Measurements from ENCODE around the gene SHLD2.
"Not testable (repeated sequence)": the region's sequence is repeated elsewhere in the genome, so short reads cannot be mapped to it uniquely, and the experiment has no call there.

SHLD2 gene

DNA sequence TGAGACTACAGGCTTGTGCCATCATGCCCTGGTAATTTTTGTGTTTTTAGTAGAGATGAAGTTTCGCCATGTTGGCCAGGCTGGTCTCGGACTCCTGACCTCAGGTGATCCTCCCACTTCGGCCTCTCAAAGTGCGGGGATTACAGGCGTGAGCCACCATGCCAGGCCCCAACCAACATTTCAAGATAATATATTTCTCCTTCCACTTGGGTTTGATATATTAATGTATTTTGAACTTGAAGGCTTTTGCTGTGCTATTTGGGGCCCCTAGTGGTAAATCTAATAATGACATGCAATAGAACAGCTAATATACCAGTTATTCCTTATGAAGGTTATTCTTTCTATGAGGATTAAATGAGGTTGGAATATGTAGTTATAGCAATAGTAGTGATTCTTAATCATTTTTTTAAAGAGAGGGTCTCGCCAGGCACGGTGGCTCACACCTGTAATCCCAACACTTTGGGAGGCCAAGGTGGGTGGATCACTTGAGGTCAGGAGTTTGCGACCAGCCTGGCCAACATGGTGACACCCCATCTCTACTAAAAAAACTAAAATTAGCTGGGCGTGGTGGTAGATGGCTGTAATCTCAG is 54.1 kb downstream of the SHLD2 start:
- not testable (repeated sequence) for DNase-seq

DNA sequence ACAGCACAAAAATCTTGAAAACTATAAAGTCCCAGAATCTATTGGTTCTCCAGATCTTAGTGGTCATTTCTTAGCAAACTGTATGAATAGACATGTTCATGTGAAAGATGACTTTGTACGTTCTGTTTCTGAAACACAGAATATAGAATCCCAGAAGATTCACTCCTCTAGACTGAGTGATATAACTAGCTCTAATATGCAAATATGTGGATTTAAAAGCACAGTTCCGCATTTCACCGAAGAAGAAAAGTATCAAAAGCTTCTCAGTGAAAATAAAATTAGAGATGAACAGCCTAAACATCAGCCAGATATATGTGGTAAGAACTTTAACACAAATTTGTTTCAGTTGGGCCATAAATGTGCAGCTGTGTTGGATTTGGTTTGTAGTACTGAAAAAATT is 56.5 kb downstream of the SHLD2 start:
- DNase-seq, result not testable (repeated sequence)

DNA sequence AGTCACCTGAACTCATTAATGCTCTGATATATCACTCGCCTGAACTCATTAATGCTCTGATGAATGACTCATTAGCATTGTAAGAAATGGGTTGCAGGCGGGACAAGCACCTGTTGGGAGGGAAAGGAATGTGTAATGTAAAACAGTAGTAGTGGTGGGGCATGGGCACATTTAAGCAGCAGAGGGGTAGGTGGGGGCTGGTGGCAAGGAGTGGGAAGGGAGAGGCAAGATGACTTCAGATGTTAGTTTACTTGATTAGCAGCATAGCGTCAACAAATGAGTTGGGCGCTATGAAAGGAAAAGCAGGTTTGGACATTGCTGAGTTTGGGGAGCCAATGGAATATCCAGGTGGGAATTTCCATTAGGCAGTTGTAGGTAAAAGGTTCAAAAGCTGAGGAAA is 61.8 kb downstream of the SHLD2 start:
- DNase-seq, result not testable (repeated sequence)

DNA sequence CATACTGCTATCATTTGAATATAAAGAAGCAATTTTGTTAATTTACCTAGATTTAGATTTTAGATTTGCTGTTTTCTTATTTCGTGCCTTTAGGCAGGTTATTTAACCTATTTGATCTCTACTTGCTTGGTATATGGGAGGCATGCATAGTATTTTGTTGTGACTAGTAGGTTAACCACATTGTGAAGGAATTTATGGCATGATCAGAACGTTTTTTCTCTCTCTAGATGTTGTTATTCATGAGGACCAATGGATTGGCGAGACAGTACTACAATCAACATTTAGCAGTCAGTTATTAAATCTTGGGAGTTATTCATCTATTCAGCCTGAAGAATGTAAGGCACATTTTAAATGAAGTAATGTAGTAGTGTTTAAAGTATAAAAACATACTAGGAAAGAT is 62.8 kb downstream of the SHLD2 start:
- not testable (repeated sequence) for DNase-seq

DNA sequence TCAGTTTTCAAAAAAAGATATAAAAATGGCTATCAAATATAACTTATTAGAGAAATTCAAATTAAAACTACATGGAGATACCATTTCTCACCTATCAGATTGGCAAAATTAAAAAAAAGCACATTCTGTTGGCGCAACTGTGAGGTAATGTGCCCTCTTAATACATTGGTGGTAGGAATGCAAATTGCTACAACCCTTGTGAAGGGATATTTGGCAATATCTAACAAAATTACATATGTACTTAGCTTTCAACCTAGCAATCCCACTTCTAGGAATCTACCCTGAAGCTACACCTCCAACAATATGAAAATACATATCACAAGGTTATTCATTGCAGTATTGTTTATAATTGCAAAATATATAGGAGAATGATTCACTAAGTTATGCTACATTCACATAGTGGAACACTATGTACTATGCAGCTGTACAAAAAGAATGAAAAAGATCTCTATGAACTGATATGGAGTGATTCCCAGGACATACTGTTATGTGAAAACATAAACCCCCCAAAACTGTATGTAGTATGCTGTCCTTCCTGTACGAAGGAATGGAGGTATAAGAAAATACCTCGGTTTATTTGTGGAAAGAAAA is 67.8 kb downstream of the SHLD2 start:
- DNase-seq, result not testable (repeated sequence)

DNA sequence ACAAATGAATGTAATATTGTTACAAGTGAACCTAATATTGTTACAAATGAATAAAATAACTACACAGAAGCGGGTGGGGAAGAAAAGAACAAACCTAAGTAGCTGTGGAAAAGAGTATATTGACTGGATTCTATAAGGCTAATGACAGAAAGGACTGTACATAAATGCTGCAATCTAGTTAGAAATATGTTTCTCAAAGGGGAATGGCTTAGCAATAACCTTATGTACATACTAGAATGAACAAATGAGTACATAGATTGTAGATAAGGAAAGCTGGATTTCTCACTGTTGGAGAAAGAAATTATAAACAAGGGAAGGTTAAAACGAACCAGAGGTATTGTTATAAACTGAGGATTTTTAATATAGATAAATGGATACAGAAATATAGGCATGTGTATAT is 68.4 kb downstream of the SHLD2 start:
- not testable (repeated sequence) for DNase-seq

DNA sequence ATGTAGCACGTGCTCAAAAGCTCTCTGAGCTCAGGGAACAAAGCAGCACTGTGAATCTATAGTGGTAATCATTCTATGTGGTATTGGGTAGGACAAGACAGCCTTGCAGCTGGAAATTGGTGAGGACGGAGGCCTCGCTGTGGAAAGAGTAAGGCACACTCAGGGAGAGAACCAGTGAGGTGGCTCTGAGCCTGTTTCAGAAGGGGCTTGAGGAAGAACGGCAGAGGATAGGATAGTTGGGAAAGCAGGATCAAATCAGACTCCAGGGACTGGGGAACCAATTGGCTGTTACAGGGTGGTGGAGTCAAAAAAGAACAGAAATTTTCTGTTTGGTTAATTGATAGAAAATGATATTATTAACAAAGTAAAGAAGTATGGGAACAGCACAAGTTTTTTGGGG is 74.9 kb downstream of the SHLD2 start:
- DNase-seq, result not testable (repeated sequence)

DNA sequence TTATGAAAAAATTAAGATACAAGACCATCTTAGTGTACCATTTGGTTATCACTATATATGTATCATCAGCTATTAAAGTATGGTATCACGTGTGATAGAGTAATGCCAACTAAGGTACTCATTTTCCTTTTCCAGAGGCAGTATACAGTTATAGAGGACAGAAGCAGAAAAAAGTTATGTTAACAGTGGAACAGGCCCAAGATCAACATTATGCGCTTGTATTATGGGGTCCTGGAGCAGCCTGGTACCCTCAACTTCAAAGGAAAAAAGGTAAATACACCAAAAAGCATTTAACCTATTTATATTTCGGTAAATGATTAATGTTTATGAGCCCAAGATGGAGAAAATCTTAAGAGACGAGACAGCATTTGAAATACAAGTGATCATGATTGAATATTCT is 75.7 kb downstream of the SHLD2 start:
- DNase-seq, result not testable (repeated sequence)

DNA sequence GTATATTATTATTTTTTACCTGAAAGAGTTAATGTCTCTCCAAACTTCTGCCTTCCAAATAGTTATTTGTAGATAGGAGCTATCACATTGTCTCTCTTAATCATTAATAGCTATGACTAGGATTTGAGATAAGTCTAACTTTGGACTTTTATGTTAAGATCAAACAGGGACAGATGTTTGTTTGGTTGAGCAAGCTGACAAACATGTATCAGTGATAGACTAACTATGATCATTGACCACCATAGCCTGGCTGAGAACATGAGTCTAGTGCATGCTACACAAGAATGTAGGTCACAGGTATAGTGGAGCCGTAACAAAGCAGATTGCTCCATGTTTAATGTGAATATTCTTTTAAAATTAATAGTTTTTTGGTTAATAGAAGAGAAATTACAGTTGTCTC is 76.7 kb downstream of the SHLD2 start:
- not testable (repeated sequence) for DNase-seq

DNA sequence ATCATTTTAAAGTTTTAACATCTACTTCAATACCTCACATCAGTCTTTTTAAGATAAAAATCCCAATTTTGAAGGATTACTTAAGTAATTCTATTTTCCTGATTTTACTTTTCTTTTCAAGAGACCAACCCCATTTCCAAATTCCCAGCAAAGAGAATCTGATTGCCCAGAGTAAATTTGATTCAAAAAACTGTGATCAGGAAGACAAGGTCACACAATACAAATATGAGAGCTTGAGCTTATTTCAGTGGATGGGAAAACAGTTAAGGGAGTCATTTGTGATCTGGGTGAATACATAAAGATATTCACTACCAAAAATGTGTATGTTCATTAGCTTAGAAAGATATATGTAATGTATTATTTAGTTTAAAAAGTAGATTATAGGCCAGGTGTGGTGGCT is 77.2 kb downstream of the SHLD2 start:
- not testable (repeated sequence) for DNase-seq

DNA sequence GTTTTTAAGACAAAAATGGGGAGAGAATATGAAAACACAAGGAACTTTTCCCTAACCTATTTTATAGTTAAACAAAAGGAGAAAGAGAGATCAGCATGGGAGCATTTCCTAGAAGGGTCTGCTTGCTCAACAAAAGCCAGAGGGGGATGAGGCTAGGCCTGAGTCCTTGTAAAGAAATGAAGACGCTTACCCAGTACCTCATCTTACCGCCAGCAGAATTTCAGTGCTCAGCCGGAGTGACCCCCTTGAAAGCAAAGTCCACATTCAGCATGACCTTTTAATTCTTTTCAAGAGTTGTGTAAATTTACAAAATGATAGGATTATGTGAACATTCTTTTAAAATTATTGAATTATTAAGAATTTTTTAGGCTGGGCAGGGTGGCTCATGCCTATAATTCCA is 82.6 kb downstream of the SHLD2 start:
- not testable (repeated sequence) for DNase-seq

DNA sequence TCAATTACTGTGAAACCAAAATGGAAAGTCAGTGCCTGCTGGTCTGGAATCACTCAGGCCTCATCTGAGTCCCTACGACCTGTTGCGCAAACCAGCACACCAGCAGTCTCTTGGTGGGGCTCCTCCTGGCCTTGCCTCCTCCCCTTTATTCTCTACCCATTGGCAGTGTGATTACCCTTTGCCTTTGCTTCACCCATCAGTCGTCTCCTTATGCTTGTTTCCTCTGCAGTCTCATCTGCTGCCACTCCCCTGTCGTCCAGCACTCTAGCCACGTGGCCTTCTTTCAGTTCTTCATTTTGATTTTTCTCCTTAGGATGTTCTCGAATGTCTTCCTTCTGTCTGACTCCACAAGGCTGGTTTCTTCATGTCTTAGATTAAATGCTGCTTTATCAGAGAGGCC is 89.4 kb downstream of the SHLD2 start:
- not testable (repeated sequence) for DNase-seq

DNA sequence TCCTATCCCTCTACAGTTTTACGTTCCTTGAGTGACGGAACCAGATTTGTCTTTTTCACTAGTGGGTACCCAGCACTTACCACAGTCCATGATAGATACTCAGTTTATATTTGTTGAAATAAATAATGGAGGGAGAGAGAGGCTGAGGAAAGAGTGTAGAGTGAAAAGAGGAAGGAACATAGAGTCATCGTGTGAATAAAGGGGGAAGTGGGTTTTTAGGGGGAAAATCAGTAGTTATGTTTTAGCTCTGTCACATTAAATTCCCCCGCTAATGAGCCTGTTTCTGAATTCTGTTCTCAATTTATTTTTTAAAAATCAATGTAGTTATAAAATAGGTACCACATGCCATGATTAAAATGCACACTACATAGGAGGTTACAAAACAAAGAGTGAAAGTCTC is 91.0 kb downstream of the SHLD2 start:
- not testable (repeated sequence) for DNase-seq

DNA sequence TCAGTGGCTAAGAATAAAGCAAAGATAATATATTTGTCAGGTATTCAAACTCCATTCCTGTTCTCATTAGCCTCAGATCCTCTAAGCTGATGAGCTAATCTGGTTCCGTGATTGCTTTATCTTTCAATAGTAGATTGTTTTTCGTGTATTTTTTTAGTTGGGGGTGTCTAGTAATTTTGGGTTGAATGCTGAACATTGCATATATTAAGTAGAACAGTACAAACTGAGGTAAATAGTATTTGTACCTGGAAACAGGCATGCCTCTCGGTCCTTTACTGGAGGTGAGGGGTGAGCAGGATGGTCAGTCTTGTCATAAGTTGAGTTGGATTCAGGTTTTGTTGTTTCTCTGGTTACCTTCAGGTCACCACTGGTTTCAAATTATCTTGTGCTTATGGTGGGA is 92.6 kb downstream of the SHLD2 start:
- not testable (repeated sequence) for DNase-seq

DNA sequence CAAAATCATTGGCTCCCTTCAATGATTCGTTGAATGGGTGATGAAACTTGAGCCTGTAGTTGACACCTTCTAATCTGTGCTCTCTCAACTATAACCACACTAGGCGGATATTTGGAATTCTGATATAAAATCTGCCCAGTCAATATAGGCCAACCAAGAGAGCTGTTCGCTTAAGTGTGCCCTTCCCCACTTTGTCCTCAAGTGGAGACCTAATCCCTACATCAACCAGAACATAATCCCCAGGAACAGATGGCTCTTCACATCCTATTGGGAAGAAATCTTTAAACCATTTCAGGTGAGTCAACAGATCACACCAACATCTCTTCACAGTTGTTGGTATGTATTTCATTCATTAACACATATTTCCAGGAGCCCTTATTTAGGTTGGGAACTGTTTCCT is 96.8 kb downstream of the SHLD2 start:
- not testable (repeated sequence) for DNase-seq

DNA sequence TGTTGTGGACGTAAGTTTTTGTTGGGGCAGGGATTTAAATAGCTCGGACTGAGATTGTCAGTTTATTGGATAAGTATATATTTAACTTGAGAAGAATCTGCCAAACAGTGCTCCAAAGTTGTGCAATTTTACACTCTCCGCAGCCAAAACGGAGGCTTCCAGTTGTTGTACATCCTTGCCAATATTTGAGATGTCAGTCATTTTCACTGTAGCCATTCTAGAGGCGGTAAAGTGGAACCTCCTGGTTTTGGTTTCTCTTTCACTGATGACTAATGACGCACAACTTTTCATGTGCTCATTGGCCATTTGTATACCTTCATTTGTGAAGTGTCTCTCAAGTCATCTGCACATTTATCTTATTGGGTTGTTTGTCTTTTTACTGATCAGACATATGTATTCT is 105.9 kb downstream of the SHLD2 start:
- not testable (repeated sequence) for DNase-seq

DNA sequence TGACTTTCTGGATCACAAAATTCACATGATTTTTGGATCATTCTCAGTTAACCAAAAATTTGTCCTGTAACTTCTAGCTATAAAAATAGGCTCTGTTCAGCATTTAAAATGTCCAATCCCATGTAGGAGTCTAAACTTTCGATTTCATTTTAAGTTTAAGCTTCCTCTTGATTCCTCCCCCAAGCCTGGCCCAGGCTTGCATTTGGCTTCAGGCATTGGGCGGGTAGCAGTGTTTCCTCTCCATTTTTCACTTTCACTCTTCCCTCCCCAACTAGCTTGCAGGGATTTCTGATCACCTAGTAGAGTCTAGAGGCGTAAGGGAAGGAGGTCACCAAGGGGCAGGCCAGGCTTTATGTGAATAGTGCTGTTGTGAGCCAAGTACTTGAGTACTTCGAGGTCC is 109.8 kb downstream of the SHLD2 start:
- not testable (repeated sequence) for DNase-seq

DNA sequence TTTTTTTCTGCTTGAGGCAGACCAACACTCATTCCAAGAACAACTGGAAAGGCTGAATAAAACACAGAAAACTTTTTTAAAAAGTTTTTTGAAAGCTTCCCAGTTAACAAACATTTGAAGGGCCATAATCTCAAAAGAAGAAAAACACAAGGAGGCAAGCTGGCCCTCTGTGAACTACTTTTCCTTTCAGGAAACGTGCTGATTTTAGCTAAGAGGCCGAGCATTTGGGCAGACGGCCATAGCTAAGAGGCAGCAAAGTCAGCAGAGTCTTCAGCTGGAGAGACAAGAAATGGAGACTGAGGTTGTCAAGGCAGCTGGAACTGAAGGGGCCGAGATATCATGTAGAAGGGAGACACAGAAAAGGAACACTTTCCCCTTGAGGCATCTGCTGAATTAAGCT is 111.9 kb downstream of the SHLD2 start:
- not testable (repeated sequence) for DNase-seq

DNA sequence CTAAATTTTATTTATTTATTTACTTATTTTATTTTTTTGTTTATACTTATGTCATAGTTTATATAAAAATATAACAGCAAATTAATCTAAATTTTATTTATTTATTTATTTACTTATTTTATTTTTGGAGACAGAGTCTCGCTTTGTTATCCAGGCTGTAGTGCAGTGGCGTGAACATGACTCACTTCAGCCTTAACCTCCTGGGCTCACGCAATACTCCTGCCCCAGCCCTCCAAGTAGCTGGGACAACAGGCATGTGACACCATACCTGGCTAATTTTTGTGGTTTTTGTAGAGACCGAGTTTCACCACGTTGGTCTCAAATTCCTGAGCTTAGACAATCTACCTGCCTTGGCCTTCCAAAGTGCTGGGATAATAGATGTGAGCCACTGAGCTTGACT is 115.3 kb downstream of the SHLD2 start:
- not testable (repeated sequence) for DNase-seq

DNA sequence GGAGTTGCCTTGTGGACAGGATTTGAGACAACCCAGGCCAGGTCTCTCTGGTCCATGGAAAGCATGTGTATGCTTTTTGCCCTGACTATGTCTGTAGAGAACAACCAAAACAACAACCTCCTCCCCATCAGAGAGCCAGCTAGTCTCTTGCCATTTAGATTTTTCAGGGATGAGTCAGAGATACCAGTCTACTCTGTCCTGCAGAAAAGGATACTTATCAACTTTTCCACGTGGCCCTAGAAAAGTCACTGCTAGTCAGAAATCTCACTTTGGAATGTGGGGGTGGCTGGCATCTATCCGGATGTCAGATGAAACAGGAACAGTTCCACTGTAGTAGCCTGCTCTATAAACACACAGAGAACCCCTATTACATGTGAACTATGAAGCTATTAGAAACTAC is 116.8 kb downstream of the SHLD2 start:
- peak; percentile 11 for DNase-seq

DNA sequence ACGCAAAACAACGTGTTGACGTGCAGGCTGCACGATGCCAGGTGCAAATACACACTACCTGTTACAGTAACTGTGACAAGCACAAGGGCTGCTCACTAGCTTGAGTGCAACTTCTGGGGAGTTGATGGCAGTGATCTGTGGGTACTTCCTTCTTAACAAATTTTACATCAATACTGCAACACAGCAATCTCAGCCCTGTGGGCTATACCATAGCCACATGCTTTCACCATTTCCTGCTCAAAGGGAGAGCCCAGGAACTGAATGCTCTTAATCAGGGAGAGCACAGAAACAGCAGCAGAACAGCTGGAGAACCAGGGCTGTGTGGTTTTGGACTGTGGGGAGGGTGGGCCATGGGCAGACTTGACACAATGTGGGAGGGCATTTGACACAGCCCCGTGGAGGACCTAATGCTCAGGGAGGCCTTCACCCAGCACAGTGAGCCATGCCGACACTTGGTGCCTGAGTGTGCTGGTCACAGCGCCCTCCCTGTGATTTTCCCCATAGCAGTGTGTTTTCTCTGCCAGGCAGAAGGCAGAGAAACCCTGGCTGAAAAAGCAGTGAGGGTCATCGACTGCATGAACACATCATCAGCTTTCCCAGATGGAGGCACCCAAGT is 118.3 kb downstream of the SHLD2 start:
- not testable (repeated sequence) for DNase-seq

DNA sequence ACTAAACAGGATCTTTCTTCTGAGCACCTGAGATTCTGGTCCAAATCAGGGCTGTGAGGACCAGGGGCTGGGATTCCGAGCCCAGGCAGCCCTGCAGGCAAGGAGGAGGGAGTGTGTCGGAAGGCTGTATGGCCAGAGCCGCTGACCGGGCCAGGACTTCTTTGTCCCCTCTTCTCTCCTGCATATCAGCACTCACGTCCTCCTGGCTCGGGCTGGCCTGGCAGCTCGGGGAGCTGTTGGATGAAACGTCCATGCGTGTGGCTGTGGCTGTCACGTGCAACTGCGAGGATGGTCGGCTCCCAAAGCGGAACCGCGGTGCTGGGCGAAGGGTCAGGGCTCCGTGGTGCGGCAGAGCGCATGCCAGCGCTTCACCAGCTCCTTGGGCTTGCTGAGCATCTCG is 118.8 kb downstream of the SHLD2 start:
- not testable (repeated sequence) for DNase-seq

DNA sequence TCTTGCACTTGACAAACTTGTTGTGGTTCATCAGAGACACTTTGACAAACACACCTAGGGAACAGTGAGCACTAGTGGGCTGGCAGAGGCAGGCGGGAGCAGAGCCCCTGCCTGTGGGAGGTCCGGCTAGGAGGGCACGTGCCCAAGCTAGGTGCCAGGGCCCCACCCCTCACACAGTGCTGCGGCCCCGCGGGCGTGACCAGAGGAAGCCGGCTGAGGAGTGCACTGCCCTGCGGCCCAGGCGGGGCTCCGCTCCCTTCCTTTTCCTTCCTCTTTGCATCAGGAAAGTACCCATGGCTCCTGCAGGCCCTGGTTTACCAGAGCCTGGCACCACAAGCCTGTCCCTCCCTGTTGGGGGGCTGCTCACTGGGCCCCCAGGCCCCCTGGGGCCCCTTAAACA is 121.1 kb downstream of the SHLD2 start:
- not testable (repeated sequence) for DNase-seq

DNA sequence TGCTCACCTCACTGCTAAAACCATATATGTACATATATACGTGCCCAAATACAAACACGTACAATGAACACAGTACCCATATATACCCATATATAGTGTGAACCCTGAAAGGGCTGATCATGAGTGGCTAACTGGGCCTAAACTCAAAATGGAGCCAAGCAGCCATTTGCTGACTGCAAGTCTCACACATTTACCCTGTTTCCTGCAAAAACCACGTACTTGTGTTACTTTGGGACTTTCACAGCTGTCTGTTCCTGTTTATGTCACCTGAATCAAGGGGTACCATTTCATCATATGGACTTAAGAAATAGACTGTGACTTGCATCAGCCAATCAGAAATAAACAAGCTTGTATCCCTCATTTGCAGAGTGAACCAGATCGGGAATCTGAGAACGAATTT is 124.4 kb downstream of the SHLD2 start:
- DNase-seq, result not testable (repeated sequence)

DNA sequence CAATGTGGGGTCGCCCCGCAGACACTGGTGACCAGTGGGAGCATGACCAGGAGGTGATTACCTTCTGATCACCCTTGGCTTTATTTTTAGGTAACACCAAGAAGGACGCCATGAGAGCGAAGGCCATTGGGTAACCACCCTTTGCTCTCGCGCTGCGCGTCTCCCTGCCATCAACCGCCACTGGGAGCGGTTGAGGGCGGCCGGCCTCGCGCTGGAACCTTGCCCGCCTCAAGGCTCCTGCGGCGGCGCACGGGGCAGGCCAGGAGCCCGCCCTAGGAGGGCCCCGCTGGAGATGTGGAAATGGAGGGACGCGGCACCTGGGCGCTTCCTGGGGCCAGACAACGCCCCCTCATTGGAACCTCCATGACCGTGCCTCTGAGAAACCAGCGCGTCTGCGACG is 127.8 kb downstream of the SHLD2 start:
- not testable (repeated sequence) for DNase-seq

Measured in activated CD4-positive, alpha-beta T cell treated with anti-CD3 and anti-CD28 coated beads for 48 hours (primary cell).